ENCODE results near the gene NFIX.

NFIX gene

GRCh38 chr19:13039211-13039789 lies 44.0 kb downstream of the NFIX start:
- in situ Hi-C loops (cut with MboI; ENCODE audit: low pct_unique_long_range_greater_than_20kb, low sequenced_read_pairs, unreplicated experiment), result no loop called here
- TF ChIP-seq CTCF (IDR thresholded peaks at IDR 0.05; ENCODE audit: extremely low read depth, insufficient read depth, missing control alignments), result no peak
- no peak for DNase-seq (ENCODE audit: low spot score)

GRCh38 chr19:13040232-13040947 lies 45.1 kb downstream of the NFIX start:
- in situ Hi-C loops (cut with MboI; ENCODE audit: low pct_unique_long_range_greater_than_20kb, low sequenced_read_pairs, unreplicated experiment), result no loop called here
- no peak for DNase-seq (ENCODE audit: low spot score)
- TF ChIP-seq CTCF (IDR thresholded peaks at IDR 0.05; ENCODE audit: extremely low read depth, insufficient read depth, missing control alignments), result no peak

GRCh38 chr19:13040948-13041292 lies 45.6 kb downstream of the NFIX start:
- in situ Hi-C loops (cut with MboI; ENCODE audit: low pct_unique_long_range_greater_than_20kb, low sequenced_read_pairs, unreplicated experiment), result no loop called here
- no peak for TF ChIP-seq CTCF (IDR thresholded peaks at IDR 0.05; ENCODE audit: extremely low read depth, insufficient read depth, missing control alignments)

DNA sequence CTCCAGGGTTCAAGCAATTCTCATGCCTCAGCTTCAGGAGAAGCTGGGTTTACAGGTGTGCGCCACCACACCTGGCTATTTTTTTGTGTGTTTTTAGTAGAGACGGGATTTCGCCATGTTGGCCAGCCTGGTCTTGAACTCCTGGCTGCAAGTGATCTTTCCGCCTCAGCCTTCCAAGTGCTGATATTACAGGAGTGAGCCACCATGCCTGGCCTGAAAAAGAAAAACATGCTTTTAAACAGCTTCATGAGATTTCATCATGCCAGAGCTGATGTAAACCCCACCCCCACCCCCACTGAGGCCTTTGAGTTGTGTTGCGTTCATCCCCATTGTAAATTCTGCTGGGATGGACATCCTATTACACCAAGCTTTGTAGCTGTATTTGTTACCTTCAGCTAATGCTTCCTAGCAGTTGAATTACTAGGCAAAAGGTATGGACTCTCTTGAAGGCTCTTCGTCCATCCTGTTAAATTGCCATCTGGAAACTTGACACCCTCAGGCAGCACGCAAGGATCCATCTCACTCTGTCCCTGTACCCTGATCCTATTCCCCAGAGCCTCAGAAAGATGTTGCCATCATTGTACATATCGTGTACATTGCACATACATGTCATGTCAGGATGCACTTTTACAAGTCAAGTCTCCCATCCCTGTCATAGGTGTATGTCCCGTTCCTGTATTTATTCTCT lies 47.3 kb downstream of the NFIX start:
- no peak for TF ChIP-seq CTCF (IDR thresholded peaks at IDR 0.05; ENCODE audit: extremely low read depth, insufficient read depth, missing control alignments)
- DNase-seq (ENCODE audit: low spot score), result no peak
- in situ Hi-C loops (cut with MboI; ENCODE audit: low pct_unique_long_range_greater_than_20kb, low sequenced_read_pairs, unreplicated experiment), result no loop called here

More at GRCh38 chr19:13040948-13041292, 45.6 kb downstream of the NFIX start:
- DNase-seq (ENCODE audit: low spot score), result no peak

DNA sequence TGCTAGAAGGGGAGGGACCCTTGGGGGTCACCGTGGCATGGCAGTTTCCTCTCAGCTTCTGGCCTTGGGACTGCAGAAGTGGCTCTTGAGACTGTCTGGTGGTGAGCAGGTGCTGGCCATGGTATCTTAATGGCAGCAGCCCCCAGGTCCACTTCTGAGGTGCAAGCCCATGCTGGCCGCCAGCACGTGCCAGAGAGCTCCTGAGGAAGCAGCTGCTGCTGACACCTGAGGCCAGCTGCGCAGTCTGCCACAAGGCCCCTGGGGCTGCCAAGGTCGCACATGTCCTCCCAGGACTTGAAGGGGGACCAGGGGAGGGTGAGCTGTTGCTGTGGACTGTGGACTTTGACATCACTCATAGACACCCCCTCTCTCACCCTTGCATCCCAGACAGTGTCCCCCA lies 48.0 kb downstream of the NFIX start:
- no peak for DNase-seq (ENCODE audit: low spot score)
- in situ Hi-C loops (cut with MboI; ENCODE audit: low pct_unique_long_range_greater_than_20kb, low sequenced_read_pairs, unreplicated experiment), result no loop called here
- no peak for TF ChIP-seq CTCF (IDR thresholded peaks at IDR 0.05; ENCODE audit: extremely low read depth, insufficient read depth, missing control alignments)

DNA sequence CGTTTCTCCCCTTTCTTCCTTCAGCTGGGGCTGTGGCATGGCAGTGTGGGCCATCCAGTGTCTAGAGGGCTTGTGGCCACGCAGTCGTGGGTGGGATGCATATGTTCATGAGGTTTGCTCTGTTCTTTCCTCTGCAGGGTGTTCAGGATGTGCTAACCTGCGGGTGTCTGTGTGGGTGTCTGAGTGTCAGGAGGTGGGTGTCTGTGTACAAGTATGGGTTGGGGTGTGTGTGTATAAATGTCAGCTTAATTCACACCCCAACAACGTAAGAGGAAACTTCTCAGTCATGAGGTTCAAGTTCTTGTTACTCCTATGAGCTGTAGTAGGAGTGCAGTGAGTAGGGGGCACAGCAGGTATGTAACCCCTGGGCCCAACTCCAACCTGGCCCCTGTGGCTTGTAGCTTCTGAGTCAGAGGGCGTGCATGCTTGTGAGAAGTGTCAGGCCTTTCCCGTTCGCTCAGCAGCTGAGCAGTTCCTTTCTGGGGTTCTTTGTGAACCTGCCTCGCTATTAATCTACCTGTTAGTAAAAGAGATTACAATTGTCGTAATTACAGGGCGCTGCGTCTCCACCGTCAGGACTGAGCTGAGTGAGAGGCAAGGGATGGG lies 49.1 kb downstream of the NFIX start:
- in situ Hi-C loops (cut with MboI; ENCODE audit: low pct_unique_long_range_greater_than_20kb, low sequenced_read_pairs, unreplicated experiment), result no loop called here
- TF ChIP-seq CTCF (IDR thresholded peaks at IDR 0.05; ENCODE audit: extremely low read depth, insufficient read depth, missing control alignments), result no peak
- DNase-seq (ENCODE audit: low spot score), result no peak
